Femur (tissue), 1 donor: ENCODE data around the gene BEAN1.
A peak's percentile ranks its signal among the peaks of the same experiment; 100 is the strongest.
"Not testable (repeated sequence)": the region's sequence is repeated elsewhere in the genome, so short reads cannot be mapped to it uniquely, and the experiment has no call there.

Experiments used
- DNase-seq: peaks from one replicate; pipeline ENCODE4 v3.0.0-alpha.2; 2017

The BEAN1 gene

DNA sequence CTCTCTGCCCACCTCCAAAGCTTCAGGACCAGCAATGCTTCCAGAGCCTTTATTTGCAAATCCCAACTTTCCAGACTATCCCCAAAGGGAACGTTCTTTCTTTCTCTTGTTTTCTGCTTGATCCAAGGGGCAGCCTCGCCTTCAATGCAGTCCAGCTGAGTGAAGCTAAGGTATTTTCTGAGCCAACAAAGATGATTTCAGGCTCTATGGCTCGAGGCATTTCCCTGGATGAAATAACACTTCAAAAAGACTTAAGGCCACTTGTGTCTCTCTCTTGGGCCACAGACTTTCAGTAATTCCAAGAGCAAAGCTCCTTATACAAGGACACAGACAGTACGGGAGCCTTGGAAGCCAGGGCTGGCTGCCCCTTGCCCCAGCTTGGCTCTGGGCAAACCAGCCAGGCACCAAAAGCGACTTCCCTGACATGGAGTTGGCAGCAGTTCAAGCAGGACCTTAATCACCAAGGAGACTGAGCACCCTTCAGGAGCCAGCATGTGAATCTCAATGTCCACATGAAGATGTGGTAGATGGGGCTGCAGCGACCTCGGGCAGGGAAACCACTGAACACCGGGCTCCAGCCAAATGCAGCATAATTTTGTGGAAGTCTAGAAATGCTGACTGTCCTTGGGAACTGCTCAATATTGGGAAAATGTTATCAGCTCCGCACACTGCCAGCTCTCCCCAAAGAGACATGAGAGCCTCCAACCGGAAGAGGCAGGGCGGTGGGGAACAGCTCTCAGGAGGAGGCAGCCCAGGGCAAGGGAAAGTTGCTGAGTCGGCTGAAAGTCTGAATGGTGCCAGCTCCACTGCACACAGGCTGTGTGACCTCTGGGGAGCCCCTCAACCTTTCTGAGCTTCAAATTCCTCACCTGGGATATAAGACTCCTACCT, 83.9 kb downstream of the BEAN1 start:
- DNase-seq: no peak

DNA sequence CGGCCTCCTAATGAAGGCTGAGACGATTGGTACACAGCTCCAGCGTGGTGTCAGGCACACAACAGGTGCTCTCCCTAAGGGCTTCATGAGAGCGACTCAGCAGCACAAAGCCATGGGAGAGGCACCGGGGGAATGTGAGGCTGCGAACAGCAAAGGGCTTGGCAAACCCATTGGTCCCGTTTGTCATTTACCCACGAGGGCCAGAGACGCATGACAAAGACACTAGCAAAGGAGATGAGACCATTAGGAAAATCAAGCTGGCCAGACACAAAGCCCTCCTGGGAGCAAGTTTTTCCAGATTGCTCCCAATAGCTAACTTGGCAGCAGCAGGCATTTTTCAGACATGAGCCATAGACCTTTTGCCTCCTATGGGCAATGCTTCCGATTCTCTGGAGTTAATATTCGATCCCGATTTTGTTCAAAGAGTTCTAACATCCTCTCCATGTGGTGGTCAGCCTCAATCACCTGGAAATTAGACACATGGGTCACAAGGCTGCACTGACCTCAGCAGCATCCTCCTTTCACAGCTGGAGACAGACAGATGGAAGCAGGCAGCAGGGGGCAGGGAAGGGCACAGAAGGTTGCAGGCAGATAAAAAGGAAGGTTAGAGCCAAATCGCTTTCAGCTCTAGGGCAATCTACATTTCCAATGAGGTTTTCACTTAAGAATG, 84.6 kb downstream of the BEAN1 start:
- no peak for DNase-seq

DNA sequence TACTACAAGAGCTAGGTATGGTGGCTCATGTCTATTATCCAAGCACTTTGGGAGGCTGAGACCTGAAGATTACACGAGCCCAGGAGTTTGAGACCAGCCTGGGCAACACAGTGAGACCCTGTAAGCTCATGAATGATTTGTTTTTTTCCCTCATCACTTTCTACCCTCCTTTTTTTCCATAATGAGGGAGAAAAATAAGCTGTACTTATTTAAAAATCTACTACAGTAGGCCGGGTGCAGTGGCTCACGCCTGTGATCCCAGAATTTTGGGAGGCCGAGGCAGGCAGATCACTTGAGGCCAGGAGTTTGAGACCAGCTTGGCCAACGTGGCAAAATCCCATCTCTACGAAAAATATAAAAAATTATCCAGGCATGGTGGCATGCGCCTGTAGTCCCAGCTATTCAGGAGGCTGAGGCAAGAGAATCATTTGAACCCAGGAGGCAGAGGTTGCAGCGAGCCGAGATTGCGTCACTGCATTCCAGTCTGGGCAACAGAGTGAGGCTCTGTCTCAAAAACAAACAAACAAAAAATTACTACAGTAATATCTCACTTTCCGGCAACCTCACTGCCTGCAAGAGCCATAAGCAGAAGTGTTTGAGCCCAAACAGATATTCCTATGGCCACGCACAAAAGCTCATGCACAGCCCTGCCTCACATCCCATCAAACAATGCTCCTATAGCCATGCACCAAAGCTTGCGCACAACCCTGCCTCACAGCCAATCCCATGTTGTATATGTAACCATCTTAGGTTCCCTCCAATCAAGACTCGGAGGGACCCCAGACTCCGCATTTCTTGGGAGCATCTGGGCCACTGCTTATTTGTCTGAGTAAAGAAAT, 85.4 kb downstream of the BEAN1 start:
- DNase-seq: no peak

DNA sequence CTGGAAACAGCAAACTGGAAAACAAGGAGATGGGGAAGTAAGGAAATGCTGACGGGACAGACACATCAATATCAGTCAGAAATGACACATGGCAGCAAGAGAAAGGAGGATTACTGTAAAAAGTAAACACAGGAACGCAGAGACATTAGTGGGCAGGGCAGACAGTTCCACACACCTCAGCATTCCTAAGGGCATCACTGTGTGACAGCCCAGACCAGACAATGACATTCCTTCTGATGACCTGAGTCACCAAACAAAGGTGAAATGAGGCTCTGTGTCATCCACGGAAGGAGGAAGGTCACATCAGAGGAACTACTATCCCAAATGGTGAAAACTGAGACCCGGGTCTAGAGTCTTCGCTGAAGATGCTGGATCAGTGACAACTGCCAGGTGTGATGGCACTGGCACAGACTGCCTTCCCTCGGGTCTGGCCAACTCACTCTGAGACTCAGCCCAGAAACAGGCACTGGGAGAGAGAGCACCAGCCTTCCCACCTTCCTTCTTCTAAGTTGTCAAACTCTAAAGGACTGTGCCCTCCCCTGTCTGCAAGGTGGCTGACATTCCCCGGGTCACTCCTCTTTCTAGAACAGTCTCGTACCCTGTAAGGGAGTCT, 86.1 kb downstream of the BEAN1 start:
- no peak for DNase-seq

DNA sequence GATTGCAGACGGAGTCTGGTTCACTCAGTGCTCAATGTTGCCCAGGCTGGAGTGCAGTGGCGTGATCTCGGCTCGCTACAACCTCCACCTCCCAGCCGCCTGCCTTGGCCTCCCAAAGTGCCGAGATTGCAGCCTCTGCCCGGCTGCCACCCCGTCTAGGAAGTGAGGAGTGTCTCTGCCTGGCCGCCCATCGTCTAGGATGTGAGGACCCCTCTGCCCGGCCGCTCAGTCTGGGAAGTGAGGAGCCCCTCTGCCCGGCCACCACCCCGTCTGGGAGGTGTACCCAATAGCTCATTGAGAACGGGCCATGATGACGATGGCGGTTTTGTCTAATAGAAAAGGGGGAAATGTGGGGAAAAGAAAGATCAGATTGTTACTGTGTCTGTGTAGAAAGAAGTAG, 87.3 kb downstream of the BEAN1 start:
- not testable (repeated sequence) for DNase-seq

DNA sequence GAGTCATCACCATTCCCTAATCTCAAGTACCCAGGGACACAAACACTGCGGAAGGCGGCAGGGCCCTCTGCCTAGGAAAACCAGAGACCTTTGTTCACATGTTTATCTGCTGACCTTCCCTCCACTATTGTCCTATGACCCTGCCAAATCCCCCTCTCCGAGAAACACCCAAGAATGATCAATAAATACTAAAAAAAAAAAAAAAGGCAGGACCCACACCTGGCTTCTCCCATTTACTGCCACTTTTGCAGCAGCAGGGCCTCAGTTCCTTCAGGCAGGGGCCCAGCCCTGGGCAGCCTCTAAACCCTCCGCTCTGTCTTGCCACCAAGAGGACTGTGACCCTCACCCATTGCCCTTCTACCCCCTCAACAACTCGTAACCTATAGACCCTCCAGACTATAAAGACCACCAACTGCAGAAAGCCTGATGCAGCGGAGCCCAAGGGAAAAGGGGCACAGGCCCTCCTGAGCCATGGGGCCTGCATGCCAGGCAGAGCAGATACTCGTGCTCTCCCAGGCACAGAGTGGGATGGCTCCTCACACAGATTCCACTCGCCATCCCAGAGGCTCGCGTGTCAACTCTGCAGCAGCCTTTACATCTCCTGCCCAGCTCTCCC, 88.0 kb downstream of the BEAN1 start:
- DNase-seq: not testable (repeated sequence)

DNA sequence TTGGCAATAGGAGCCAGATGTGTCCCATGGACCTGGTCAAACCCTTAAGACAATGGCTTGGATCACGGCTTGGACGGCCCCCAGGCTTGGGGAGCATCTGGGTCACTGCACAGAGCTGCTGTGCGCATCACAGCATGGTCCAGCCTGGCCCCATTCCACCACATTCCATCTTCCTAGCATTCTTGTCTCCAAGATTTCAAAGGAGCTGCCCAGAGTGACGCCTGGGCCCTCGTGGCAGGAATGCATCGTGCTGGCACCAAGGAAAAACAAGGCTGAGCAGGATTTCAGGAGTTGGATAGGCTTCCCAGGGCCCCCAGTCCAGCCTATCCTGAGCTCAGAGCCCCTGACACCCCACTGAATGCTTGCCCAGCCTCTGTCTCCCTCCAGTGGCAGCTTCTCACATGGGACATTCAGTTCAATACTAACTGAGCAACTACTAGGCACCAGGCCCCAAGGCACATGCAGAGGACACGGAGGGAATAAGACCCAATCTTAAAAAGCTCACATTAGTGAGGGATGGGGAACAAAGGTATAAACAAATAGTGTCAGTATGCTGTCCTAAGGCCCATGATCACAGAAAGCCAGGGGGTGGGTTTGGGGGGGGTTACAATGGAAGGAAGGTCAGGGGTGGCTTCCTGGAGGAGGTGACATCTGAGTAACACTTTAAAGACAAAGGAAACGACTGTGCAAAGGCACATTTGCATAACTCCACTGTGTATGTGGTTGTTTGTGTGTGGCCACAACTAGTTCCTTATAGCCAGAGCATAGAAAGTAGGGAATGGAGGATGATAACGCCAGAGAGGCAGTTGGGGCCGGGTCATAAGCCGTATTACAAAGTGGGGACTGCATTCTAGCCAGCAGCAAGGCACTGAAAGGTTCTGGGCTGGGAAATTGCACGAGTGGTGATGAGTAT, 88.8 kb downstream of the BEAN1 start:
- DNase-seq: no peak

DNA sequence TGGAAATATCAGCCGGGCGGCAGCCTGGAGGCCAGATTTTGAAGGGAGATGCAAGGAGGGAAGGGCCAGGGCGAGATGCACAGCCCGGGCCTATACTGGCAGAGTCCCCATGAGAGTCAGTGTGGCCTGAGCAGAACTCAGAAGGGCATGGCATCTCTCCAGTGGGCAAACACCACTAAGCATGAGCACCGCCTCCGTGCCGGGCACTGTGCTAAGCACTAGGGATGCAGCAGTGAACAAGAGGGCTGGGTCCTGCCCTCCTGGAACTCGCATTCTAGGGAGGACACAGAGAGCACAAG, 89.4 kb downstream of the BEAN1 start:
- no peak for DNase-seq

DNA sequence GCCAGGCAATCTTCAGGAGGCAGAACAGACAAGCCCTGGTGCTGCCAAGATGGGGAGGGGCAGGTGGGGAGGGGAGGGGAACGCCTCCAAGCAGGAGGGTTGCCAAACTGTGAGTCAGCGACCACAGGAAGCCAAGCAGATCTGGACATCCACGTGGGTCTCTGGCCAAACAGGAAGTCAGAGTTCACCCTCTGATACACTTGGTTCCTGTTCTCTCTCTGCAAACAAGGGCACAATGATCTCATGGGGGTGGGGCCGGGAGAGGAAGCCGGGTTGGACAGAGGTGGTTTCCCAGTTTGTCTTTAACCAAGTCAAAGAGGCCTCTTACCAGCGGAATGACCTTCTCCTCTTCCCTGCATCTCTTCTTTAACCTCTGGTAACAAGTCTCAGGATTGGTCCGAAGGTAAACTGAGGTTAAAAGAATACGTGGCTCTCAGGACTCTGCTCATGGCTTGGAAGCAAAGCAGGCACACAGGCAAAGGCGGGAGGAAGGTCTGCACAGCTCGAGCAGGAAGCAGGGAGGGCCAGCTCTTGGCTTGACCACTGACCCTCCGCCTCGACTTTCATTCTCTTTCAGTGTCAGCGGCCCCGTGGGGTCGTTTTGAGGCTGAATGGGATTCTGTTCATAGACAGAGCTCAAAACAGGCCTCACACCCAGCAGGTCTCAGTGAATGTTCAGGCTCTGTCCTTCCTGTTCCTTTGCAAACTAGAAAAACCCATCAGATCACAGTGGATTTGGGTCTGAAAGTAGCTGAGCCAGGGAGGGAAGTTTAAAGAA, 89.9 kb downstream of the BEAN1 start:
- peak; percentile 96 for DNase-seq

DNA sequence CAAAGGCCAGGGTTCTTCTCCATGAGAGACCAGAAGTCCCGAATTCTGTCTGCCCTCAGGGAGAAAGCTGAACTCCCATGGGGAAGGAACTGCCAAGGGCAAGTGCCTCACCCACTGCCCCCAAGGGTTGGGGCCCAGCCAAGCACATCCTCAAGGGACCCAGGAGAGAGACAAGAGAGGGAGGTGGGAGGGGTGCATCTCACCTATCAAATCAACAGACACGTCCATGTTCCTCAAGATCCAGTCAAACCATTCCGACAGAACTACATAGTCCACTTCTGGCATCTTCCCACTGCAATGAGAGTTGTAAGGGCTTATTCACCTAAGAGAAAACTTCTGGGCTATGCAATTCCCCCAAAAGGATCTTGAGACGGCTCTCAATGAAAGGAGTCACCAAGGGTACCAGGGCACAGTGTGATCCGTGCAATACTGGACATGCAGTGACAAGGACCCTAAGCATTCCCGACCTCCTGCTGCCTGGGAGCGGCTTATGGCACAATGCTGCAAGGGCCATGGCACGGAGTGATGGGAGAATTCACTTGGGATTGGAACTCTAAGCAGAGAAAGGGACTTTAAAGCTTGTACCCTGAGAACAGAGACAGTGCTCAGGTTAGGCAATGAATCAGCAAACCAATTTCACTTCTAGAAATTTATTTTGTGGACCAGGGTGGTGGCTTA, 90.6 kb downstream of the BEAN1 start:
- DNase-seq: no peak

DNA sequence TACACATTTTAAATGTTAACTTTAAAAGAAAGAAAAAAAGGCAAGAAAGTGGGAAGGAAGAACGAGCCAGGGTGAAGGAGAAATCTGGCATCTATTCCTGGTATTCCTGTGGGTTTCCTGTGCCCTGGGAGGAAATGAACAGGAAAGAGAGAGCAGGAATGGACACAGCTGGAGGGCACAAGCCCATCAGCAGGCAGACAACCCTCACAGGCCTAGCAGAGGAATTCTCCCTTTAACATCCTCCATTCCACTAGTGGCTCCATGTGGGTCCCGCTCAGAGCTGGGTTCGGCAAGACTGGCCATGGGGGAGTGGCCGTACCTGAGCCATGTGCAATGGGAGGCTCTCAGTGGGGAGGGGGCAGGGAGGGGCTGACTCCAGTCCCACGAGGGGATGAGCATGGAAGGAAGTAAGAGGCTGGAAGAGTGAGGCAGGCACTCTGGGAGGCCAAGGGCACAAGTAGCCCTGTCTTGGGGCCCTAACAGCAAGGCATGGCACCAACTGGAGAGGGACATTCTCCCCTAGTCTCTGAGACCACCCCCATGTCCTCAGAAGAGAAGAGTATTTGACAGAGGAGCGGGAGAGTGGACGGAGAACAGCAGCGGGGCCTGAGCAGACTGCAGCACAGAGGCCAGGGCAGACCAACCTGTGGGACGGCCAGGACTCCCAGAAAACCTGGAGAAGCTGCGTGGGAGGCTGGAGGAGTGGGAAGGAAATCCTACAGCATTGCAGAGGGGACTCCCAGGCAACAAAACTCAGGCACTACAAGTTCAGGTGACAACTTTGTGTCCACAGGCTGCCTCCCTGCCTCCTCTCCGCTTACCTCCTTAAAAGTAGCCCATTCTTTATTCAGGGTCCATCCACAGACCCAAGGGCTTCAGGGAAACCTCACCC, 92.6 kb downstream of the BEAN1 start:
- no peak for DNase-seq

DNA sequence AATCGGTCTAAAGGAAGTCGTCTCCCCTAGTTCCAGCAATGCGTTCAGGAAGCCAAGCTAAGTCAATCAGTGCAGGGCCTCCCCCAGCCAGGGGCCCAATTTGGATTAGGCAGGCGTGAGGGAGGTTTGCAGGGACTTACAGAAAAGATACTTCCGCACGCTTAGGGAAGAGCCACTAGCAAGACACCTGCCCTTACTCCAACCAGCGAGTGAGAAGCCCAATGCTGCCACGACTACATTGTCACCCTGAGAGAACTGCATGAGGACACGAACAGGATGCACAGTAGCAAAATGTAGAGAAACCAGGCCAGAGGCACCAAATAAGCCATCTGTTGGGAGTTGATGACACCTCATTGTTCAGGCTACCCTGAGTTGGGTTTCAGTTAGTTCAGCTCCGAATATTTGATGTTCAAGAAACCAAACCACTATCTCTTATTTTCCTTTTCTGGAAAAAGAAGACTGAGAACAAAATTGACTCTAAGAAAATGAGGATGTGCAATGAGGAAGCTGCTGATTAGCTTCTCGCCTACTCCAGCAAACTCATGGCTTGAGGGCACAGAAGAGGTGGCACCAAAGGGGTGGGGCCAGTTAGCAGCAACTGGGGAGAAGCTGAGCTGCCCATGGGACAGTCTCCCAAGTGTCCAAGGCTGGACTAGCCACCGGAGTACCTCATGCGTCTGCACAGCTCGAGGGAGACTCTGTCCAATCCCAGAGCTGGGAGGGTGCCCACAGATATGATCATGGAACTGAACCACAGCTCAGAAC, 93.5 kb downstream of the BEAN1 start:
- DNase-seq: no peak

DNA sequence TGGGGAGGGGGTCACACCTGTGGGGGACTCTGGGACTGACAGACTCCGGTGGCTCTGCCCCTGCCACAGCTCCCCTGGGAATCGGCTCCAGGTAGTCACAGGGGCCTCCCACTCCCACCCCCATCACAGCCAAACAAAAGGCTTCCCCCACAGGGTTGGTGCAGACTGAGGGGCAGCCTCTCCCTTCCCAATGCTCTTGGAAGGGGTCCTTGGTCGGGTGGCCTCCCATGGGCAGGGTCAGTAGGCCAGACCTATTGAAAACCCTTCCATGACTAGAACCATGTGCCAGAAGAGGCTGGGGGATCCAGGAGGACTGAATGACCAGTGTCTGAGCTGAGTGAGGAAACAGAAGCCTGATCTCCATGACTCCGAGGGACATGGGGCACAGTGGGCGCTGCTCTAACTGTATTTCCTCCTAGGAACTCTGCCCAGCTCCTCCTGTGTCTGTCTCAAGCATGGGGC, 94.2 kb downstream of the BEAN1 start:
- no peak for DNase-seq

DNA sequence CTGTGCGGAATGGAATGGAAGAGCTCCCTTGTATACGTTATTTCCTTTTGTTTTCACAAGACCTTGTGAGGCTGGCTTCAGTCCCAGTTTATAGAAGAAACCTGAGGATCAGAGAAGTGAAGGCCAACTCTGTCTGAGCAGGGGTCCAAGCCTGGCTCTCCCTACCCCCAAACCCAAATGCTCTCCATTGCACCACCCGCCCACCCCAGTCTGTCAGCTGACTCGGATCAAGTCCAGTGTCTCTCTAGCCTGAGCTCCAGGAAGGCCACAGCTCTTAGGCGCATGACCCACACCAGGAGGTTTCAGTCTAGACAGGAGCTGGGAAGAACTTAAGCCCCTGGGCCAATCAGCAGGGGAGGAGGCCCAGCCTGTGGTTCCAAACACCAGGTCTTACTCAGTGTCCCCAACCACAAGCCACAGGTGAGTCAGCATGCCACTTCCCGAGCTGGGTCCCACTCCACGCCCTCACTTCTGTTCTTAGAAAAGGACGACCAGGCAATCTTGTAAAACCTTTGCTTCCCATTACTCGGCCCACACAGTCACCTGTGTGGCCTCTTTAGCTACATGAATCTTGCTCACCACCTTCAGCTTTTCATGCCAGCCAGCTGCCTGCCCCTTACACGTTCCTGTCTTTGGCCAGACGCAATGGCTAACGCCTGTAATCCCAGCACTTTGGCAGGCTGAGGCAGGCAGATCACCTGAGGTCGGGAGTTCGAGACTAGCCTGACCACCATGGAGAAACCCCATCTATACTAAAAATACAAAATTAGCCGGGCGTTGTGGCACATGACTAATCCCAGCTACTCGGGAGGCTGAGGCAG, 95.1 kb downstream of the BEAN1 start:
- peak; percentile 61 for DNase-seq

DNA sequence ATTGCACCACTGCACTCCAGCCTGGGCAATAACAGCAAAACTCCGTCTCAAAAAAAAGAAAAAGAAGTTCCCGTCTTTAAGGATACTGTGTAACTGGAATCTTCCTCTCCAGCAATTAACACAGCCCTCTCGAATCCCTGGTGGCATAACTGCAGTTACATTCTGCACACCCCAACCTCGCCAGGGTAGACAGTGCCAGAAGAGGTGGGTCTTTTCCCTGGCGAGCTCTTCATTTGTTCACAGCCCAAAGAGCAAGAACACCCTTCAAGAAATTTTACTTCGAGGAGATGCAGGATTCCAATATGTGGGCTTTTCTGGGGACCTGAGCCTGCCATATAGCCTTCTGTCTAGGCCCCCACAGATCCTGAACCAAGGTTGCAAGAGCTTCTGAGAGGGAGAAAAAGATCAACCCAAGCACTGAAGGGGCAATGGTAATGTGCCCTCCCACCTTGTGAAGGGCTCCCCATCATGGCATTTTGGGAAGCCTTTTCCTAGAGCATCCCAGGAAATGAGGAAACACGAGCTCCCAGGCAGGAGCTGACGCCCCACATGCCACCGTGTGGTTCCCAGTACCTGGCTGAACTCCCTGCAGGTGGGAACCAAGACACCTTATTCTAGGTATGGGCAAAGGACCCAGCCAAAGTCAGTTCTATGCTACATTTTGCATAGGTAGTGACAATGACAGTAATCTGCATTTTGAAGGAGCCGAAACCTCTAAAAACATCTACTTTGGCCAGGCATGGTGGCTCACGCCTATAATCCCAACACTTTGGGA, 95.9 kb downstream of the BEAN1 start:
- no peak for DNase-seq

DNA sequence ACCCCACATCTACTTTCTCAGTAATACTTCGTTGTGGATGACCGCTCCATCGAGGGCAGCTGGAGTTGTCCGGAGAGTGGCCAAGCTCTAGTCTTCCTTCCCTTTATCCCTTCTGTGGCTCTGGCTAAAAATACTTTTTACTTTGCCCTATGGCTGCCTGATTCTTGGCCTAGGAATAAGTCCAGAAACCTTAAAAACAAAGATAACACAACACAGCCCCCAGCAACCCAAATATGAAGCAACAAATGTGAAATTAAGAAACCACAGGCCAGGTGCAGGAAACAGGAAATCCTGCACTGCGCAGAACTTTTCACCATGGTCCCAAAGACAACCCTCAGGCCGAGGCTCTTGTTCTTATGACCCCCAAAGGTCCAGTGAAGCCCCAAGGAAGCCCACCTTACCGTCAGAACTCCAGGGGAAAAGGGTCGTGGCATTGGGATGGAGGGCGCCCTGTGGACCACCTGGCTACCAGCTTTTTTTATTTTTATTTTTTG, 96.8 kb downstream of the BEAN1 start:
- no peak for DNase-seq
